Colonic mucosa (tissue), 4 donors: ENCODE measurements around the gene TTC31. TPM values are rescaled to one million over a fixed set of nuclear protein-coding genes. Genes with fewer than 3 reads are reported as not detected.

Experiments
- DNase-seq: peaks from one replicate; pipeline ENCODE4 v3.0.0-alpha.2; 2020
- H3K27ac ChIP-seq: fragments of 200-600 bp; one replicate; pipeline ENCODE4 v1.8.0; 2021
- H3K27me3 ChIP-seq: fragments of 200-600 bp; one replicate; pipeline ENCODE4 v1.8.0; 2021
- H3K36me3 ChIP-seq: fragments of 200-600 bp; one replicate; pipeline ENCODE4 v1.8.0; 2021
- H3K4me1 ChIP-seq: fragments of 200-600 bp; one replicate; pipeline ENCODE4 v1.8.0; 2021; ENCODE audit warnings: mild to moderate bottlenecking
- H3K4me3 ChIP-seq: fragments of 200-600 bp; one replicate; pipeline ENCODE4 v1.8.0; 2021
- H3K9ac ChIP-seq, 2 donors: one replicate each; pipeline ENCODE4 v1.7.0; 2013; ENCODE audit warnings: control low read depth in 2 of 2, low read depth in 2 of 2, low read length in 2 of 2
- H3K9me3 ChIP-seq: fragments of 200-600 bp; one replicate; pipeline ENCODE4 v1.8.0; 2021
- intact Hi-C: fragments of 100-400 bp; cut with DNase I; formaldehyde crosslinking; loops from one replicate; pipeline ENCODE4 v1.14.1; 2022
- total RNA-seq, 2 donors: library from RNA; stranded (reverse); fragmentation: NEBNext Ultra II Directional in 1 of 2; extraction: Animal tissue kit (Norgen Biotek cat#: 25700) in 1 of 2; gene quantifications; one replicate each; pipeline ENCODE4 v1.2.1, GENCODE V29; 2021
- TF ChIP-seq, protein P1 (sequence below): fragments of 200-600 bp; IDR thresholded peaks from one replicate; pipeline ENCODE4 v1.8.0; 2022; ENCODE audit warnings: antibody characterized with exemption, mild to moderate bottlenecking
- donor health status: healthy.
- donor health status: DM: no; HTN: no; CAD: no.
- donor health status: DM: no; HTN: no; CAD: no.

TTC31 gene
- total RNA-seq, 2 donors from 2014 or later = 23.3 to 25.2 TPM

DNA sequence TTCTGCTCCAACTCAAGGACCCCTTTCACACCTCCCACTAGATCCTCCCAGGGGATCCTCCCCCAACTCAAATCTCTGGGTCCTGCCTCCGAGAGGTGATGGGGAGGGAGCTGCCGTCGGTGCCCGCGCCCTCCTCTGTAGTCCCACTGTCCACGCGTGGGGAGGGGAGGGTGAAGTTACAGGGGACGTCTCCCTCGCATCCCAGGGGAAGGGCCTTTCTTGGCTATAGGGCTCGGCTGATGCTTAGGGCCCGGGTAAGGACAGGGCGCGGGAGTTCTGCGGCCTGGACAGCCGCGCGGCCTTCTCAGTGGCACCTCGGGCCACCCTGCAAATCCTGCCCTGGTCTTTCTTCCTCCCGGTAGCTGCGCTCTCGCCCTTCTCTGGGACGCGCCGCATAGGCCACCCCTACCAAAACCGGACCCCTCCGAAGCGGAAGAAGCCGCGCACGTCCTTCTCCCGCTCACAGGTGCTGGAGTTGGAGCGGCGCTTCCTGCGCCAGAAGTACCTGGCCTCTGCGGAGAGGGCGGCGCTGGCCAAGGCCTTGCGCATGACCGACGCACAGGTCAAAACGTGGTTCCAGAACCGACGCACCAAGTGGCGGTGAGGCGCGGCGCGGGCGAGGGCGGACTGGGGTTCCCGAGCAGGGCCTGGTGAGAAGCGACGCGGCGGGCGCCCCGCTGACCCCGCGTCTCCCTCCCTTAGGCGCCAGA, 32.5 kb downstream of the TTC31 start:
- no peak overlapping the region for H3K9ac ChIP-seq
- H3K4me3 ChIP-seq = peak overlapping the region; percentile 31
- peaks cover 18% of the 10 kb centered on the region for H3K4me1 ChIP-seq
- DNase-seq = no peak
- H3K36me3 ChIP-seq = no peaks in the 10 kb centered on the region
- TF ChIP-seq, protein P1, sequence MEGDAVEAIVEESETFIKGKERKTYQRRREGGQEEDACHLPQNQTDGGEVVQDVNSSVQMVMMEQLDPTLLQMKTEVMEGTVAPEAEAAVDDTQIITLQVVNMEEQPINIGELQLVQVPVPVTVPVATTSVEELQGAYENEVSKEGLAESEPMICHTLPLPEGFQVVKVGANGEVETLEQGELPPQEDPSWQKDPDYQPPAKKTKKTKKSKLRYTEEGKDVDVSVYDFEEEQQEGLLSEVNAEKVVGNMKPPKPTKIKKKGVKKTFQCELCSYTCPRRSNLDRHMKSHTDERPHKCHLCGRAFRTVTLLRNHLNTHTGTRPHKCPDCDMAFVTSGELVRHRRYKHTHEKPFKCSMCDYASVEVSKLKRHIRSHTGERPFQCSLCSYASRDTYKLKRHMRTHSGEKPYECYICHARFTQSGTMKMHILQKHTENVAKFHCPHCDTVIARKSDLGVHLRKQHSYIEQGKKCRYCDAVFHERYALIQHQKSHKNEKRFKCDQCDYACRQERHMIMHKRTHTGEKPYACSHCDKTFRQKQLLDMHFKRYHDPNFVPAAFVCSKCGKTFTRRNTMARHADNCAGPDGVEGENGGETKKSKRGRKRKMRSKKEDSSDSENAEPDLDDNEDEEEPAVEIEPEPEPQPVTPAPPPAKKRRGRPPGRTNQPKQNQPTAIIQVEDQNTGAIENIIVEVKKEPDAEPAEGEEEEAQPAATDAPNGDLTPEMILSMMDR = no peak
- no peak overlapping the region for H3K27ac ChIP-seq
- H3K9me3 ChIP-seq = no peaks in the 10 kb centered on the region
- peaks cover 60% of the 10 kb centered on the region for H3K27me3 ChIP-seq
- intact Hi-C loops = no loop called here

DNA sequence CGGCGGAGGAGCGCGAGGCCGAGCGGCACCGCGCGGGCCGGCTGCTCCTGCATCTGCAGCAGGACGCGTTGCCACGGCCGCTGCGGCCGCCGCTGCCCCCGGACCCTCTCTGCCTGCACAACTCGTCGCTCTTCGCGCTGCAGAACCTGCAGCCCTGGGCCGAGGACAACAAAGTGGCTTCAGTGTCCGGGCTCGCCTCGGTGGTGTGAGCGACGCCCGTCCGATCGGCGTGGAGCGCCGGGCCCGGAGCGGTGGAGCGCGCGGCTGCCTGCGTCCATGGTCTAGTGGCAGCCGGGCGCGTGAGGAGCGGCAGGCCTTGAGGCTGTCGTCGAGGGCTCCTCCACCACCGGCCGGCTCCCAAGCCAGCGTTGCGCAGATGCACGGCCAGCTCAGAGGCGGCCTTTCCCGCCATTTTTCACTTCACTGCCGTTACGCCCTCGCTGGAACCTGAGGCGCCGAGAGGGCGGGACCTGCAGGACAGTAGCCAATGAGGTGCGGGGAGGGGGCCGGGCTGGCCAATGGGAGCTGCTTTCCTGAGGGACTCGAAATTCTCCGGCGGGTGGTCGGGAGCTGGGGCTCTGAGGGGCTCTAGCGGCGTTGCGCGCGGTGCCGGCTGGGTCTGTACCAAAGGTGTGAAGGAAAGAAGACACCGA, 33.2 kb downstream of the TTC31 start:
- Histone ChIP-seq H3K27ac (no peak overlapping the region), H3K36me3 (no peaks in the 10 kb centered on the region), H3K4me3 (peak overlapping the region; percentile 31), H3K27me3 (peaks cover 55% of the 10 kb centered on the region), H3K9me3 (no peaks in the 10 kb centered on the region), H3K9ac (no peak overlapping the region), H3K4me1 (peaks cover 18% of the 10 kb centered on the region)
- intact Hi-C loops = no loop called here
- DNase-seq = peak; percentile 77
- TF ChIP-seq, protein P1 = no peak

DNA sequence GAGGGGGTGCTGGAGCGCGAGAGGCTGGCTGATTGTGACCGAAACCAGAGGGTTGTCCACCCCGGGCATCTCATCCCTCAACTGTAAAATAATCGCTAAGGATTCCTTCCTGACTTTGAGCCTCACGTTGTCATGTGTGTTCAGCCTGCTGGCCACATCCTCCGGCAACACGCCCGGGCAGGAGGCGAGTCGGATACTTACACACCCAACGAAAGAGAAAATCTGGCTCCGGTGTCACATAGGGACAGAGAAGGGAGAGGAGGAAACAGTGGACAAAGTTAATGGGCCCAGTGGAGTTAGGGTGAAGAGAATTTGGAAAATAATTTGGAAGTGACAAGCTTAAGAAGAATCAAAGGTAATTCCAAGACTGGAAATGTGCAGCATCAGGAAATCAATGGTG, 33.8 kb downstream of the TTC31 start:
- intact Hi-C loops = no loop called here
- Histone ChIP-seq H3K9ac (no peak overlapping the region), H3K27ac (no peak overlapping the region), H3K9me3 (no peaks in the 10 kb centered on the region), H3K4me1 (peaks cover 18% of the 10 kb centered on the region), H3K4me3 (no peak overlapping the region), H3K27me3 (peaks cover 50% of the 10 kb centered on the region), H3K36me3 (no peaks in the 10 kb centered on the region)
- TF ChIP-seq, protein P1 = no peak
- DNase-seq = no peak

DNA sequence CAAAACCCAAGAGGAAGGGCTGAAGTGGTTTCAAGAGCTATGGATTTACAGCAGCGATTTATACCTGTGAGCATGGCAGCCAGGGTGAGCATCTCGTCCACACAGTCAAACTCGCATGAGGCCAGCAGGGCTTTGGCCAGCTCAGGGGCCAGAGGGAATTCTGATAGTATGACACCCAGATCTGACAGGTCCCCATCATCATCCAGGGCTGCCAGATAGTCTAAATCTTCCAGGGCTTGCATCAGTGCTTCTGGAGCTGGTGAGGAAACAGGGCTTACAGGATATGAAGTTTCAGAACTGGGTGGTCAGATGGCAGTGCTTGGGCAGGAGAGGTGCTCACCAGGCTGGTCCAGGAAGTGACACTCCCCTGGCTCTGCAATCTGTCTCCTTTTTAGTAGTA, 39.6 kb downstream of the TTC31 start:
- Histone ChIP-seq H3K27ac (no peak overlapping the region), H3K4me1 (no peaks in the 10 kb centered on the region), H3K4me3 (no peak overlapping the region), H3K9ac (no peak overlapping the region), H3K36me3 (peaks cover 9% of the 10 kb centered on the region), H3K9me3 (no peaks in the 10 kb centered on the region), H3K27me3 (no peaks in the 10 kb centered on the region)
- intact Hi-C loops = no loop called here
- no peak for DNase-seq
- TF ChIP-seq, protein P1 = no peak

DNA sequence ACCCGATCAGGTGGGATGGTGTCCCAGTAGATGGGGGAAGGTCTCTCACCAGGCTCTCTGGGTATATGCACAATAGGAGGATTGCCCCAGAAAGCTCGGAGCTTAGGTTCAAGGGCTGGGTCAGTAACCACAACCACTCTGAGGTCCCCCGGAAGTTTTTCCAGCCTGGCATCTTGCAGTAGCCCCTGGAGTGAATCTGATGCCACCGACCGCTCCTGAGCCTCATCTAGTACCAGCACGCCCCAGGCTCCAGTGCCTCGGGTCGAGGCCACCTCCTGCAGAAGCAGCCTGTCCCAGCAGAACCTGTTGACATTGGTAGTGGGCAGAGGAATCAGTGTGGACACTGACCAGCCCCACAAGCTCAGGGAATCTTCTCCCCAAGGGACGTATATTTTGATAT, 41.1 kb downstream of the TTC31 start:
- TF ChIP-seq, protein P1 = no peak
- DNase-seq = no peak
- no peaks in the 10 kb centered on the region for H3K4me1 ChIP-seq
- no peaks in the 10 kb centered on the region for H3K27me3 ChIP-seq
- H3K27ac ChIP-seq = no peak overlapping the region
- H3K4me3 ChIP-seq = no peak overlapping the region
- H3K9ac ChIP-seq = no peak overlapping the region
- H3K9me3 ChIP-seq = no peaks in the 10 kb centered on the region
- intact Hi-C loops = no loop called here
- H3K36me3 ChIP-seq = peaks cover 9% of the 10 kb centered on the region
